Type B pancreatic cell (in vitro differentiated cells): ENCODE data around the gene SLC16A12. TPM values are rescaled to one million over a fixed set of nuclear protein-coding genes. Genes with fewer than 3 reads are reported as not detected.

Experiments
- DNase-seq: peaks from one replicate; pipeline ENCODE4 v3.0.0; 2021; ENCODE audit warnings: mixed read lengths; ENCODE audit not compliant: unreplicated experiment; ENCODE audit errors: extremely low spot score
- H3K27ac Mint-ChIP-seq: 2 replicates; pipeline ENCODE4 v1.8.0; 2021; ENCODE audit warnings: mild to moderate bottlenecking, mixed read lengths
- H3K27me3 Mint-ChIP-seq: 2 replicates; pipeline ENCODE4 v1.8.0; 2021; ENCODE audit warnings: mixed read lengths
- H3K36me3 Mint-ChIP-seq: 2 replicates; pipeline ENCODE4 v1.8.0; 2021; ENCODE audit warnings: mixed read lengths
- H3K4me1 Mint-ChIP-seq: one replicate; pipeline ENCODE4 v1.8.0; 2021; ENCODE audit warnings: mixed read lengths; ENCODE audit not compliant: unreplicated experiment
- H3K4me3 Mint-ChIP-seq: 2 replicates; pipeline ENCODE4 v1.8.0; 2021; ENCODE audit warnings: mild to moderate bottlenecking, mixed read lengths
- H3K9me3 Mint-ChIP-seq: 2 replicates; pipeline ENCODE4 v1.8.0; 2021; ENCODE audit warnings: mixed read lengths
- CTCF ChIP-seq: fragments of 200-600 bp; sonication (generic); conservative IDR thresholded peaks from 2 replicates; pipeline ENCODE4 v1.5.0; 2021; ENCODE audit warnings: antibody characterized with exemption, mild to moderate bottlenecking
- total RNA-seq: library from RNA; stranded (reverse); gene quantifications from 2 replicates; pipeline ENCODE4 v1.2.1, GENCODE V29; 2021; ENCODE audit warnings: low replicate concordance

Gene SLC16A12
- total RNA-seq, 1 donor from 2014 or later, result 3.7 TPM

- Mint-ChIP-seq H3K27ac (peak overlapping the region; percentile 53), H3K4me3 (no peak overlapping the region), H3K27me3 (no peaks in the 10 kb centered on the region), H3K36me3 (no peaks in the 10 kb centered on the region), H3K9me3 (no peaks in the 10 kb centered on the region), H3K4me1 (peaks cover 17% of the 10 kb centered on the region)
- no peak for DNase-seq
- no peak for TF ChIP-seq CTCF
Measured at GRCh38 chr10:89524279-89524678, 11.1 kb downstream of the SLC16A12 start.

GRCh38 chr10:89523274-89523673, 12.1 kb downstream of the SLC16A12 start:
- H3K4me1 Mint-ChIP-seq, result peaks cover 20% of the 10 kb centered on the region
- no peak for TF ChIP-seq CTCF
- no peak for DNase-seq
- no peaks in the 10 kb centered on the region for H3K36me3 Mint-ChIP-seq
- H3K9me3 Mint-ChIP-seq, result no peaks in the 10 kb centered on the region
- H3K27ac Mint-ChIP-seq, result no peak overlapping the region
- H3K4me3 Mint-ChIP-seq, result no peak overlapping the region
- H3K27me3 Mint-ChIP-seq, result no peaks in the 10 kb centered on the region

GRCh38 chr10:89522463-89522862, 12.9 kb downstream of the SLC16A12 start:
- Mint-ChIP-seq H3K4me3 (no peak overlapping the region), H3K4me1 (peaks cover 20% of the 10 kb centered on the region), H3K27ac (no peak overlapping the region), H3K27me3 (no peaks in the 10 kb centered on the region), H3K36me3 (no peaks in the 10 kb centered on the region), H3K9me3 (no peaks in the 10 kb centered on the region)
- no peak for DNase-seq
- TF ChIP-seq CTCF, result no peak

GRCh38 chr10:89521368-89521767, 14.0 kb downstream of the SLC16A12 start:
- no peak overlapping the region for H3K4me3 Mint-ChIP-seq
- H3K27me3 Mint-ChIP-seq, result no peaks in the 10 kb centered on the region
- no peak for TF ChIP-seq CTCF
- H3K36me3 Mint-ChIP-seq, result no peaks in the 10 kb centered on the region
- no peaks in the 10 kb centered on the region for H3K9me3 Mint-ChIP-seq
- H3K4me1 Mint-ChIP-seq, result peaks cover 21% of the 10 kb centered on the region
- DNase-seq, result no peak
- no peak overlapping the region for H3K27ac Mint-ChIP-seq

- H3K4me1 Mint-ChIP-seq, result peaks cover 24% of the 10 kb centered on the region
- TF ChIP-seq CTCF, result no peak
Measured at GRCh38 chr10:89520706-89521105, 14.7 kb downstream of the SLC16A12 start.

More at GRCh38 chr10:89520706-89521105, 14.7 kb downstream of the SLC16A12 start:
- no peaks in the 10 kb centered on the region for H3K9me3 Mint-ChIP-seq
- no peaks in the 10 kb centered on the region for H3K36me3 Mint-ChIP-seq
- H3K27me3 Mint-ChIP-seq, result no peaks in the 10 kb centered on the region
- DNase-seq, result no peak
- no peak overlapping the region for H3K27ac Mint-ChIP-seq
- H3K4me3 Mint-ChIP-seq, result no peak overlapping the region
